GM23338 (cell line): Measurements from ENCODE around the gene KCNIP2. TPM values are rescaled to one million over a fixed set of nuclear protein-coding genes. Genes with fewer than 3 reads are reported as not detected.

Experiments
- ATAC-seq: fragments of 200-7000 bp; cut with Tn5 transposase; 3 replicates; pipeline ENCODE4 v1.9.1; 2020
- DNase-seq: peaks from one replicate; pipeline ENCODE4 v3.0.0-alpha.2; 2015; ENCODE audit warnings: low spot score
- H2AFZ ChIP-seq: fragments of 200-600 bp; sonication (generic); 2 replicates; pipeline ENCODE4 v1.8.0; 2016; ENCODE audit warnings: antibody characterized with exemption, mild to moderate bottlenecking, moderate library complexity
- H3F3A ChIP-seq: fragments of 200-600 bp; sonication (generic); replicated peaks from 2 replicates; pipeline ENCODE4 v1.8.0; 2017; ENCODE audit warnings: antibody characterized with exemption, mixed run types, low read depth
- H3K27ac ChIP-seq: fragments of 200-600 bp; sonication (generic); 2 replicates; pipeline ENCODE4 v1.6.1; 2016; ENCODE audit warnings: low read depth
- H3K27me3 ChIP-seq: fragments of 200-600 bp; sonication (generic); 2 replicates; pipeline ENCODE4 v1.8.0; 2016; ENCODE audit warnings: mild to moderate bottlenecking, mixed run types, moderate library complexity; ENCODE audit not compliant: insufficient read depth
- H3K36me3 ChIP-seq: fragments of 200-600 bp; sonication (generic); 2 replicates; pipeline ENCODE4 v1.8.0; 2016; ENCODE audit warnings: mild to moderate bottlenecking; ENCODE audit not compliant: insufficient read depth
- H3K4me1 ChIP-seq: fragments of 200-600 bp; sonication (generic); 2 replicates; pipeline ENCODE4 v1.8.0; 2016; ENCODE audit warnings: mild to moderate bottlenecking, moderate library complexity; ENCODE audit not compliant: insufficient read depth
- H3K4me2 ChIP-seq: fragments of 200-600 bp; sonication (generic); 2 replicates; pipeline ENCODE4 v1.7.1; 2017; ENCODE audit warnings: mixed run types
- H3K4me3 ChIP-seq: fragments of 200-600 bp; sonication (generic); 2 replicates; pipeline ENCODE4 v1.6.1; 2016; ENCODE audit warnings: mixed run types
- H3K79me2 ChIP-seq: fragments of 200-600 bp; sonication (generic); replicated peaks from 2 replicates; pipeline ENCODE4 v1.8.0; 2017; ENCODE audit warnings: mild to moderate bottlenecking; ENCODE audit not compliant: insufficient read depth
- H3K9me2 ChIP-seq: fragments of 200-600 bp; sonication (generic); 2 replicates; pipeline ENCODE4 v1.8.0; 2017; ENCODE audit not compliant: insufficient read depth
- H4K20me1 ChIP-seq: fragments of 200-600 bp; sonication (generic); replicated peaks from 2 replicates; pipeline ENCODE4 v1.8.0; 2017; ENCODE audit warnings: mild to moderate bottlenecking; ENCODE audit not compliant: insufficient read depth
- H3K27ac Mint-ChIP-seq: 2 replicates; pipeline ENCODE4 v1.8.0; 2020; ENCODE audit warnings: inconsistent platforms, mild to moderate bottlenecking, moderate library complexity, mixed read lengths
- H3K27me3 Mint-ChIP-seq: 3 replicates; pipeline ENCODE4 v1.8.0; 2022; ENCODE audit warnings: low read depth, mild to moderate bottlenecking, moderate library complexity, mixed read lengths, inconsistent platforms; ENCODE audit not compliant: insufficient read depth, poor library complexity
- H3K36me3 Mint-ChIP-seq: 3 replicates; pipeline ENCODE4 v1.8.0; 2021; ENCODE audit warnings: low read depth, mild to moderate bottlenecking, inconsistent platforms, moderate library complexity, mixed read lengths
- H3K4me1 Mint-ChIP-seq: 3 replicates; pipeline ENCODE4 v1.8.0; 2020; ENCODE audit warnings: mild to moderate bottlenecking, inconsistent platforms, mixed read lengths
- H3K4me3 Mint-ChIP-seq: 3 replicates; pipeline ENCODE4 v1.8.0; 2021; ENCODE audit warnings: moderate library complexity, mild to moderate bottlenecking, inconsistent platforms, mixed read lengths
- H3K9me3 Mint-ChIP-seq: 3 replicates; pipeline ENCODE4 v1.8.0; 2020; ENCODE audit warnings: moderate library complexity, mild to moderate bottlenecking, inconsistent platforms, mixed read lengths
- CREB1 ChIP-seq: fragments of 250-450 bp; sonication (Bioruptor Pico); IDR thresholded peaks from 2 replicates; pipeline ENCODE4 v1.5.0; 2020; ENCODE audit warnings: low read depth, mild to moderate bottlenecking, moderate library complexity
- EZH2 ChIP-seq: fragments of 200-600 bp; sonication (generic); IDR thresholded peaks from one replicate; pipeline ENCODE4 v1.8.0; 2017; ENCODE audit warnings: antibody characterized with exemption, mild to moderate bottlenecking, low read depth; ENCODE audit not compliant: unreplicated experiment
- EZH2phosphoT487 ChIP-seq: fragments of 200-600 bp; sonication (generic); IDR thresholded peaks from one replicate; pipeline ENCODE4 v1.8.1; 2018; ENCODE audit warnings: antibody characterized with exemption; ENCODE audit not compliant: unreplicated experiment
- JUNB ChIP-seq: IDR thresholded peaks from one replicate; pipeline ENCODE4 v1.6.1; 2016; ENCODE audit warnings: antibody characterized with exemption; ENCODE audit not compliant: unreplicated experiment
- NANOG ChIP-seq: IDR thresholded peaks from 2 replicates; pipeline ENCODE4 v1.6.1; 2016; ENCODE audit warnings: antibody characterized with exemption, borderline replicate concordance
- POLR2AphosphoS5 ChIP-seq: IDR thresholded peaks from 2 replicates; pipeline ENCODE4 v1.6.1; 2016; ENCODE audit warnings: antibody characterized with exemption, low read depth
- STAT1 ChIP-seq: IDR thresholded peaks from one replicate; pipeline ENCODE4 v1.6.1; 2016; ENCODE audit warnings: antibody characterized with exemption; ENCODE audit not compliant: unreplicated experiment
- ZNF114 ChIP-seq: fragments of 250-450 bp; sonication (Bioruptor Pico); IDR thresholded peaks from 2 replicates; pipeline ENCODE4 v1.5.0; 2020; ENCODE audit warnings: mild to moderate bottlenecking, moderate library complexity
- ZNF331 ChIP-seq: fragments of 250-450 bp; sonication (Bioruptor Pico); IDR thresholded peaks from 2 replicates; pipeline ENCODE4 v1.5.0; 2020; ENCODE audit warnings: low read depth, mild to moderate bottlenecking, moderate library complexity
- polyA plus RNA-seq: library from polyadenylated mRNA; unstranded; fragments of >200 nt; fragmentation: Nextera tagmentation; extraction: Ambion mirVana; gene quantifications from 2 replicates; pipeline ENCODE4 v1.2.1, GENCODE V29; 2016
- total RNA-seq: library from RNA; depleted of rRNA; stranded (reverse); fragments of >200 nt; shearing (Covaris generic); gene quantifications from 2 replicates; pipeline ENCODE4 v1.2.3, GENCODE V29; 2014
- TF ChIP-seq, protein P1 (sequence below): IDR thresholded peaks from 2 replicates; pipeline ENCODE4 v1.6.1; 2016; ENCODE audit warnings: antibody characterized with exemption
- TF ChIP-seq, protein P2 (sequence below): IDR thresholded peaks from one replicate; pipeline ENCODE4 v1.6.1; 2018; ENCODE audit warnings: antibody characterized with exemption; ENCODE audit not compliant: unreplicated experiment
- TF ChIP-seq, protein P3 (sequence below), 2 experiments: fragments of 200-600 bp in 1 of 2; sonication (generic) in 1 of 2; conservative IDR thresholded peaks; 2 replicates each; pipeline versions ENCODE4 v1.5.1 to v1.6.1; 2016 to 2017; ENCODE audit warnings: antibody characterized with exemption in 2 of 2, low read depth in 2 of 2, mild to moderate bottlenecking in 2 of 2, moderate library complexity in 1 of 2
- TF ChIP-seq, protein P4 (sequence below): fragments of 250-450 bp; sonication (Bioruptor Pico); IDR thresholded peaks from 2 replicates; pipeline ENCODE4 v1.5.0; 2020; ENCODE audit warnings: mild to moderate bottlenecking, moderate library complexity

Gene KCNIP2
- total and polyA plus RNA-seq, 2 experiments from 2014 or later: 2.2 to 2.6 TPM

DNA sequence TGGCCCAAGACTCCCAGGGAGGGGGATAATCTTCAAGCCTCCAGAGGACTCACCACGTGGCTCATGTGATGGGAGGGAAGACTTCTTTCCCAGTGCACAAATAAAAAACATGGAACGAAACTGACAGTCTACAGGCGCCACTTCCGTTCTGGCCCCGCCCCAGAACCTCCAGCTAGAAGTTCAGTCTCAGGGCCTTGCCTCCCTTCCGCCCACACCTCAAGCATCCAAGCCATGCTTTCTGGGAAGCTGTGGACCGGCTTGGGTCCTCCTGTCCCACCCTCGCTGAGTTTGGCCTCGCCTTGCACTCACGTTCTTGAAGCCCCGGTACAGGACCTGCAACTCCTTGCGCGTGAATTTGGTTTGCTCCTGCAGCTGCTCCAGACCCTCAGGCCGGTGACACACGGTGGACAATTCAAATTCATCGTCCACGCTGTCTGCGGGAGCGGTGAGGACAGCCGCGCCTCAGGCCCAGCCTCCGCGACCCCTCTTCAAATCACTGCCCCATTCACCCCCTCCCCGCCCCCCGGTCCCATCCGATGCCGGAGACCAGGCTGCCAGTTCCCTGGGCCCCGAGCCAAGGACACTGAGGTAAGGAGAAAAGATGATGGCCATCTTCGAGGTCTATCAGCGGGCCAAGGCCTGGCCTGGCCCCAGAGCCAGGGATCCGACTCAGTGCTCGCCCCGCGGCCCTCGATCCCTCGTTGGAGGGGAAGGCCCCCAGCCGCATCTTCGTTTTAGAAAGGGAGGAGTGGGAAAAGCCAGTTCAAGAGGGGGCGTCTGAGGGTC is 14.6 kb downstream of the KCNIP2 start:
- H3F3A ChIP-seq: peaks cover 18% of the 10 kb centered on the region
- H3K27me3 ChIP-seq: no peaks in the 10 kb centered on the region
- H3K79me2 ChIP-seq: no peaks in the 10 kb centered on the region
- peak; percentile 5 for ATAC-seq
- peaks cover 17% of the 10 kb centered on the region for H3K4me1 Mint-ChIP-seq
- no peaks in the 10 kb centered on the region for H3K36me3 ChIP-seq
- H2AFZ ChIP-seq: no peak overlapping the region
- no peaks in the 10 kb centered on the region for H3K9me2 ChIP-seq
- no peaks in the 10 kb centered on the region; the same call in 1 of the 3 replicates for H3K9me3 Mint-ChIP-seq
- no peak overlapping the region for H3K27ac Mint-ChIP-seq
- H3K27me3 Mint-ChIP-seq: peaks cover 20% of the 10 kb centered on the region
- peaks cover 3% of the 10 kb centered on the region; the same call in 1 of the 3 replicates for H3K36me3 Mint-ChIP-seq
- H4K20me1 ChIP-seq: peaks cover 4% of the 10 kb centered on the region
- TF ChIP-seq NANOG: no peak
- no peak for TF ChIP-seq JUNB
- no peak for TF ChIP-seq STAT1
- no peak for TF ChIP-seq POLR2AphosphoS5
- TF ChIP-seq CREB1 (CRISPR knock-in tag): no peak
- TF ChIP-seq, protein P1, sequence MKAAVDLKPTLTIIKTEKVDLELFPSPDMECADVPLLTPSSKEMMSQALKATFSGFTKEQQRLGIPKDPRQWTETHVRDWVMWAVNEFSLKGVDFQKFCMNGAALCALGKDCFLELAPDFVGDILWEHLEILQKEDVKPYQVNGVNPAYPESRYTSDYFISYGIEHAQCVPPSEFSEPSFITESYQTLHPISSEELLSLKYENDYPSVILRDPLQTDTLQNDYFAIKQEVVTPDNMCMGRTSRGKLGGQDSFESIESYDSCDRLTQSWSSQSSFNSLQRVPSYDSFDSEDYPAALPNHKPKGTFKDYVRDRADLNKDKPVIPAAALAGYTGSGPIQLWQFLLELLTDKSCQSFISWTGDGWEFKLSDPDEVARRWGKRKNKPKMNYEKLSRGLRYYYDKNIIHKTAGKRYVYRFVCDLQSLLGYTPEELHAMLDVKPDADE: no peak
- TF ChIP-seq ZNF114 (CRISPR knock-in tag): no peak
- TF ChIP-seq ZNF331 (CRISPR knock-in tag): no peak
- TF ChIP-seq EZH2: no peak
- no peak for TF ChIP-seq EZH2phosphoT487
- TF ChIP-seq, protein P2, sequence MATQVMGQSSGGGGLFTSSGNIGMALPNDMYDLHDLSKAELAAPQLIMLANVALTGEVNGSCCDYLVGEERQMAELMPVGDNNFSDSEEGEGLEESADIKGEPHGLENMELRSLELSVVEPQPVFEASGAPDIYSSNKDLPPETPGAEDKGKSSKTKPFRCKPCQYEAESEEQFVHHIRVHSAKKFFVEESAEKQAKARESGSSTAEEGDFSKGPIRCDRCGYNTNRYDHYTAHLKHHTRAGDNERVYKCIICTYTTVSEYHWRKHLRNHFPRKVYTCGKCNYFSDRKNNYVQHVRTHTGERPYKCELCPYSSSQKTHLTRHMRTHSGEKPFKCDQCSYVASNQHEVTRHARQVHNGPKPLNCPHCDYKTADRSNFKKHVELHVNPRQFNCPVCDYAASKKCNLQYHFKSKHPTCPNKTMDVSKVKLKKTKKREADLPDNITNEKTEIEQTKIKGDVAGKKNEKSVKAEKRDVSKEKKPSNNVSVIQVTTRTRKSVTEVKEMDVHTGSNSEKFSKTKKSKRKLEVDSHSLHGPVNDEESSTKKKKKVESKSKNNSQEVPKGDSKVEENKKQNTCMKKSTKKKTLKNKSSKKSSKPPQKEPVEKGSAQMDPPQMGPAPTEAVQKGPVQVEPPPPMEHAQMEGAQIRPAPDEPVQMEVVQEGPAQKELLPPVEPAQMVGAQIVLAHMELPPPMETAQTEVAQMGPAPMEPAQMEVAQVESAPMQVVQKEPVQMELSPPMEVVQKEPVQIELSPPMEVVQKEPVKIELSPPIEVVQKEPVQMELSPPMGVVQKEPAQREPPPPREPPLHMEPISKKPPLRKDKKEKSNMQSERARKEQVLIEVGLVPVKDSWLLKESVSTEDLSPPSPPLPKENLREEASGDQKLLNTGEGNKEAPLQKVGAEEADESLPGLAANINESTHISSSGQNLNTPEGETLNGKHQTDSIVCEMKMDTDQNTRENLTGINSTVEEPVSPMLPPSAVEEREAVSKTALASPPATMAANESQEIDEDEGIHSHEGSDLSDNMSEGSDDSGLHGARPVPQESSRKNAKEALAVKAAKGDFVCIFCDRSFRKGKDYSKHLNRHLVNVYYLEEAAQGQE: no peak
- TF ChIP-seq, protein P3, sequence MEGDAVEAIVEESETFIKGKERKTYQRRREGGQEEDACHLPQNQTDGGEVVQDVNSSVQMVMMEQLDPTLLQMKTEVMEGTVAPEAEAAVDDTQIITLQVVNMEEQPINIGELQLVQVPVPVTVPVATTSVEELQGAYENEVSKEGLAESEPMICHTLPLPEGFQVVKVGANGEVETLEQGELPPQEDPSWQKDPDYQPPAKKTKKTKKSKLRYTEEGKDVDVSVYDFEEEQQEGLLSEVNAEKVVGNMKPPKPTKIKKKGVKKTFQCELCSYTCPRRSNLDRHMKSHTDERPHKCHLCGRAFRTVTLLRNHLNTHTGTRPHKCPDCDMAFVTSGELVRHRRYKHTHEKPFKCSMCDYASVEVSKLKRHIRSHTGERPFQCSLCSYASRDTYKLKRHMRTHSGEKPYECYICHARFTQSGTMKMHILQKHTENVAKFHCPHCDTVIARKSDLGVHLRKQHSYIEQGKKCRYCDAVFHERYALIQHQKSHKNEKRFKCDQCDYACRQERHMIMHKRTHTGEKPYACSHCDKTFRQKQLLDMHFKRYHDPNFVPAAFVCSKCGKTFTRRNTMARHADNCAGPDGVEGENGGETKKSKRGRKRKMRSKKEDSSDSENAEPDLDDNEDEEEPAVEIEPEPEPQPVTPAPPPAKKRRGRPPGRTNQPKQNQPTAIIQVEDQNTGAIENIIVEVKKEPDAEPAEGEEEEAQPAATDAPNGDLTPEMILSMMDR (conservative IDR thresholded peaks at IDR 0.05; ENCODE audit: low read depth in 2 of 2): no peak
- TF ChIP-seq, protein P4, sequence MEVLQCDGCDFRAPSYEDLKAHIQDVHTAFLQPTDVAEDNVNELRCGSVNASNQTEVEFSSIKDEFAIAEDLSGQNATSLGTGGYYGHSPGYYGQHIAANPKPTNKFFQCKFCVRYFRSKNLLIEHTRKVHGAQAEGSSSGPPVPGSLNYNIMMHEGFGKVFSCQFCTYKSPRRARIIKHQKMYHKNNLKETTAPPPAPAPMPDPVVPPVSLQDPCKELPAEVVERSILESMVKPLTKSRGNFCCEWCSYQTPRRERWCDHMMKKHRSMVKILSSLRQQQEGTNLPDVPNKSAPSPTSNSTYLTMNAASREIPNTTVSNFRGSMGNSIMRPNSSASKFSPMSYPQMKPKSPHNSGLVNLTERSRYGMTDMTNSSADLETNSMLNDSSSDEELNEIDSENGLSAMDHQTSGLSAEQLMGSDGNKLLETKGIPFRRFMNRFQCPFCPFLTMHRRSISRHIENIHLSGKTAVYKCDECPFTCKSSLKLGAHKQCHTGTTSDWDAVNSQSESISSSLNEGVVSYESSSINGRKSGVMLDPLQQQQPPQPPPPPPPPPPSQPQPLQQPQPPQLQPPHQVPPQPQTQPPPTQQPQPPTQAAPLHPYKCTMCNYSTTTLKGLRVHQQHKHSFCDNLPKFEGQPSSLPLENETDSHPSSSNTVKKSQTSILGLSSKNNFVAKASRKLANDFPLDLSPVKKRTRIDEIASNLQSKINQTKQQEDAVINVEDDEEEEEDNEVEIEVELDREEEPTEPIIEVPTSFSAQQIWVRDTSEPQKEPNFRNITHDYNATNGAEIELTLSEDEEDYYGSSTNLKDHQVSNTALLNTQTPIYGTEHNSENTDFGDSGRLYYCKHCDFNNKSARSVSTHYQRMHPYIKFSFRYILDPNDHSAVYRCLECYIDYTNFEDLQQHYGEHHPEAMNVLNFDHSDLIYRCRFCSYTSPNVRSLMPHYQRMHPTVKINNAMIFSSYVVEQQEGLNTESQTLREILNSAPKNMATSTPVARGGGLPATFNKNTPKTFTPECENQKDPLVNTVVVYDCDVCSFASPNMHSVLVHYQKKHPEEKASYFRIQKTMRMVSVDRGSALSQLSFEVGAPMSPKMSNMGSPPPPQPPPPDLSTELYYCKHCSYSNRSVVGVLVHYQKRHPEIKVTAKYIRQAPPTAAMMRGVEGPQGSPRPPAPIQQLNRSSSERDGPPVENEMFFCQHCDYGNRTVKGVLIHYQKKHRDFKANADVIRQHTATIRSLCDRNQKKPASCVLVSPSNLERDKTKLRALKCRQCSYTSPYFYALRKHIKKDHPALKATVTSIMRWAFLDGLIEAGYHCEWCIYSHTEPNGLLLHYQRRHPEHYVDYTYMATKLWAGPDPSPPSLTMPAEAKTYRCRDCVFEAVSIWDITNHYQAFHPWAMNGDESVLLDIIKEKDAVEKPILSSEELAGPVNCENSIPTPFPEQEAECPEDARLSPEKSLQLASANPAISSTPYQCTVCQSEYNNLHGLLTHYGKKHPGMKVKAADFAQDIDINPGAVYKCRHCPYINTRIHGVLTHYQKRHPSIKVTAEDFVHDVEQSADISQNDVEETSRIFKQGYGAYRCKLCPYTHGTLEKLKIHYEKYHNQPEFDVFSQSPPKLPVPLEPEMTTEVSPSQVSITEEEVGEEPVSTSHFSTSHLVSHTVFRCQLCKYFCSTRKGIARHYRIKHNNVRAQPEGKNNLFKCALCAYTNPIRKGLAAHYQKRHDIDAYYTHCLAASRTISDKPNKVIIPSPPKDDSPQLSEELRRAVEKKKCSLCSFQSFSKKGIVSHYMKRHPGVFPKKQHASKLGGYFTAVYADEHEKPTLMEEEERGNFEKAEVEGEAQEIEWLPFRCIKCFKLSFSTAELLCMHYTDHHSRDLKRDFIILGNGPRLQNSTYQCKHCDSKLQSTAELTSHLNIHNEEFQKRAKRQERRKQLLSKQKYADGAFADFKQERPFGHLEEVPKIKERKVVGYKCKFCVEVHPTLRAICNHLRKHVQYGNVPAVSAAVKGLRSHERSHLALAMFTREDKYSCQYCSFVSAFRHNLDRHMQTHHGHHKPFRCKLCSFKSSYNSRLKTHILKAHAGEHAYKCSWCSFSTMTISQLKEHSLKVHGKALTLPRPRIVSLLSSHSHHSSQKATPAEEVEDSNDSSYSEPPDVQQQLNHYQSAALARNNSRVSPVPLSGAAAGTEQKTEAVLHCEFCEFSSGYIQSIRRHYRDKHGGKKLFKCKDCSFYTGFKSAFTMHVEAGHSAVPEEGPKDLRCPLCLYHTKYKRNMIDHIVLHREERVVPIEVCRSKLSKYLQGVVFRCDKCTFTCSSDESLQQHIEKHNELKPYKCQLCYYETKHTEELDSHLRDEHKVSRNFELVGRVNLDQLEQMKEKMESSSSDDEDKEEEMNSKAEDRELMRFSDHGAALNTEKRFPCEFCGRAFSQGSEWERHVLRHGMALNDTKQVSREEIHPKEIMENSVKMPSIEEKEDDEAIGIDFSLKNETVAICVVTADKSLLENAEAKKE (CRISPR knock-in tag): no peak
- peak; percentile 31 for DNase-seq
- H3K4me2 ChIP-seq: peak overlapping the region; percentile 88
- peaks cover 17% of the 10 kb centered on the region for H3K4me1 ChIP-seq
- H3K27ac ChIP-seq: no peak overlapping the region
- H3K4me3 Mint-ChIP-seq: peak overlapping the region; percentile 60
- H3K4me3 ChIP-seq: peak overlapping the region; percentile 63
